Measurements from ENCODE around the gene PXDN. TPM values are rescaled to one million over a fixed set of nuclear protein-coding genes. Genes with fewer than 3 reads are reported as not detected.

The PXDN gene
- total and polyA plus RNA-seq, 10 of the 15 experiments (the other 5 are each of a cell fraction or from before 2014, with no cell fraction given), result 0.12 to 0.69 (median 0.23) TPM; not detected in 5

GRCh38 chr2:1686784-1687105 lies 57.6 kb downstream of the PXDN start:
- in situ Hi-C loops (cut with MboI) (no loop called here), intact Hi-C loops (cut with micrococcal nuclease; ENCODE audit: unreplicated experiment) (no loop called here)
- BruUV-seq (replicated peaks), result no TSS peak
- Histone ChIP-seq H3K9ac (ENCODE audit: control insufficient read depth, insufficient read depth, low read length) (no peak overlapping the region), H3K4me1 (ENCODE audit: control insufficient read depth, insufficient read depth, low read length) (no peaks in the 10 kb centered on the region), H3K27ac (ENCODE audit: control insufficient read depth, insufficient read depth) (no peak overlapping the region), H3K79me2 (ENCODE audit: control insufficient read depth, insufficient read depth, low read length) (no peaks in the 10 kb centered on the region), H3K4me3 (no peak overlapping the region), H3K4me2 (ENCODE audit: control insufficient read depth, insufficient read depth) (no peak overlapping the region), H3K36me3 (ENCODE audit: control insufficient read depth in 2 of 2, insufficient read depth in 2 of 2, low read length in 1 of 2) (no peaks in the 10 kb centered on the region), H2AFZ (ENCODE audit: control insufficient read depth, low read depth, low read length) (no peak overlapping the region), H3K27me3 (replicated peaks in 1 of 2; ENCODE audit: control insufficient read depth in 2 of 2, insufficient read depth in 2 of 2, low read length in 1 of 2) (no peaks in the 10 kb centered on the region), H3K9me3 (replicated peaks; ENCODE audit: control insufficient read depth, insufficient read depth, low read length) (no peaks in the 10 kb centered on the region), H4K20me1 (ENCODE audit: control insufficient read depth, insufficient read depth) (no peaks in the 10 kb centered on the region)
- DNase-seq (ENCODE audit: low read depth, low spot score), result no peak
- WGBS (ENCODE audit: insufficient coverage, insufficient replicate concordance, low lambda C conversion rate, missing lambda C conversion rate), result 49% methylated on average over 14 of the region's 14 CpGs
- SMC1A ChIA-PET (ENCODE audit: uncharacterized antibody, unreplicated experiment), result no interaction called here
- TF ChIP-seq CBFB (IDR thresholded peaks at IDR 0.05; ENCODE audit: low read depth) (no peak), CEBPZ (IDR thresholded peaks at IDR 0.05; ENCODE audit: low read depth, low read length) (no peak), ZNF217 (IDR thresholded peaks at IDR 0.05) (no peak), HDGF (IDR thresholded peaks at IDR 0.05) (no peak)
- POLR2A ChIA-PET, result no interaction called here
- FAIRE-seq, result no peak
- CTCF ChIA-PET, result no interaction called here
- RAD21 ChIA-PET (ENCODE audit: unreplicated experiment), result no interaction called here
- ATAC-seq, result no peak

All from GM12878 (cell line).